HG02981 (cell line): Measurements from ENCODE around the gene RNASE9.
"Not testable (repeated sequence)": the region's sequence is repeated elsewhere in the genome, so short reads cannot be mapped to it uniquely, and the experiment has no call there.

Experiments used
- ATAC-seq: cut with Tn5 transposase; IDR thresholded peaks from one replicate; pipeline ENCODE4 v1.9.1; 2021; ENCODE audit warnings: mild to moderate bottlenecking, moderate library complexity; ENCODE audit not compliant: unreplicated experiment

Gene RNASE9

GRCh38 chr14:20560961-20561360 is at the start of gene RNASE9:
Gene RNASE9, minus strand, starts transcription at chr14:20561047.
- ATAC-seq: no peak

- ATAC-seq: no peak
Observed at GRCh38 chr14:20610002-20610765, 49.3 kb upstream of the RNASE9 start.

DNA sequence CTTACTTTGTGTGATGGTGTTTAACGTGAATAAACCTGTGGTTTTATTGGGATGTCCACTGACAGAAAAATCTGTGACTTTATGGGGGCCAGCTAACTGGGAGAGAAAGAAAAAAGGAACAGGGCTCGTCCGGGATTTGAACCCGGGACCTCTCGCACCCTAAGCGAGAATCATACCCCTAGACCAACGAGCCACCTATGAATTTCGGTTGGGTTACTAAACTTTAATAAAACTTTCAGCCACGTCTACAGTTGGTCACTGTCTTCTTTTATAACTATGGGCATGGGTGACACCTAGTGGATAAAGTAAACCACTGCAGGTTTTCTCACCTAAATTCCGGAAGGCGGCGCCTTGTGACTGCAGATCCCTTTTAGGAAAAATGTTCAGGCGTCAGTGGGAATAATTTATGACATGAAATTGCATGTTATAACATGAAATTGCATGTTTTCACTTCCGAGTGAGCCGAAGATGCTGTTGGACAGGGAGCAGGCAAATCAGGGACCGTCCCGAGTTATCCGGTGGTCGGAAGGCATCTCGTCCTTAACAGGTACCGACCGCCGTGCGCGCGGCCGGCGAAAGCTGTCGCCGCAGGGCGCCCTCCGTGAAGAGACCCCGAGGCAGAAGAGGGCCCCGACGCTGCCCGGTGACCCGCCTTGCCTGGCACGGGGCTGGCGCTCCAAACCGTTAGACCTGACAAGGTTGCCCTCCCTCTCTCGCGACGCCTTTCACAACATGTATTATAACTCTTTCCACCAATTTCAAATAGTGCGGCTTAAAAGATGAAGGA is 48.6 kb upstream of the RNASE9 start:
- no peak for ATAC-seq

GRCh38 chr14:20608383-20609110 is 47.7 kb upstream of the RNASE9 start:
- no peak for ATAC-seq

GRCh38 chr14:20607617-20608016 is 46.8 kb upstream of the RNASE9 start:
- ATAC-seq: no peak

- ATAC-seq: no peak
Observed at GRCh38 chr14:20606902-20607242, 46.0 kb upstream of the RNASE9 start.

- no peak for ATAC-seq
Observed at GRCh38 chr14:20606190-20606901, 45.5 kb upstream of the RNASE9 start.

DNA sequence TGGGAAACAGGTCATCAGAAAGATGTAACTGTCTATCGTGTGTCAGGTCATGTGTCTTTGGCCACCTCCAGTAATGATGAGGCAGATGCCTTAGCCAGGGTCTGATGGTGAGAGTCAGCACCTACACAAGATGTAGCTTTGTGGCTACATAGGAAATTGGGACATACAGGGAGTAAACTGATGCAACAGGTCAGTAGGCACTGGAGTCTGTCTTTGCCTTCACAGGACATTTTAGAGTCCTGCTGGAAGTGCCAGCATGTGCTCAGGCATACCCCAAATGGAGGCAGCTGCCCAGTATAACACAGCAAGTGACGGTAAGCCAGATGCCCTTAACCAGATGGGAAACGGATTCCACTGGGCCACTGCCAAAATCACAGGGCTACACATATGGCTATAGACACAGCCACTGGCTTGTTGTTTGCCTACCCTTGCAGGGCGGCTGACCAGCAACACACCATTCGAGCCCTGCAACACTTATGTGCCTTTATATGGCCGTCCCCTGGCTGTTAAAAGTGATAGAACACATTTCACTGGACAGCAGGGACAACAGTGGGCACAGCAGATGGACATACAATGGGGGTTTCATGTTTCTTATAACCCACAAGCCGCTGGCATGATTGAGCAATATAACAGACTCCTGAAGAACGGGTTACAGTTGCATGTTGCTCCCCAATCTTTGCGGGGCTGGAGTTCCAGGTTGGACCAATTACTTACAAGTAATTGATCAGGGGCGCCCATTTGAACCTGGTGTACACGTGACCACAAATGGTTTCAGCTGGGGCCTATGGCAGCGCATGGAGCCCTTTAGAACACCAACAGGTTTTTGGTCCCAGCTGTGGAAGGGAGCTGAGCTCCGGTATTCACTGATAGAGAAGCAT is 43.2 kb upstream of the RNASE9 start:
- ATAC-seq: no peak

GRCh38 chr14:20602583-20602982 is 41.7 kb upstream of the RNASE9 start:
- ATAC-seq: no peak

GRCh38 chr14:20601522-20601921 is 40.7 kb upstream of the RNASE9 start:
- no peak for ATAC-seq

DNA sequence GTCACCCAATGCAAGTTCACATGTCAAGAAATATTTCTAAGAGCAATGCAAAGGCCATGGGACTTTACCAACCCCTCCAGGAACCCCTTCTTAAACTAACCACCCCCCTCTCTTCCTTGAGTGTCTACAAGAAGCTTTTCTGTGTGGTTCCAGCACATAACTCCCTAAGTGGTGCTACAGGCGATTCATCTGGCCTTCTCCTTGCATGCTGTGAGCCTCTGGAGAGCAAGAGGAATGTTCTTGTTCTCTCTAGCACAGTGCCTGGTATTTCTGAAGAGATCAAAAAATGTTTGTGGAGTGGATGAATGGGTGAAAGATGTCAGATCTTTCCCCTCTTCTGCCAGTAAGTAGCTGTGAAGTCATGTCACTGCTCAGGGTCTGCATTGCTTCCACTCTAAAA is 36.3 kb upstream of the RNASE9 start:
- ATAC-seq: no peak

GRCh38 chr14:20595726-20596125 is 34.9 kb upstream of the RNASE9 start:
- ATAC-seq: not testable (repeated sequence)

GRCh38 chr14:20592574-20592973 is 31.7 kb upstream of the RNASE9 start:
- no peak for ATAC-seq

GRCh38 chr14:20591235-20591634 is 30.4 kb upstream of the RNASE9 start, which contains the start of gene RNASE12:
Gene RNASE12, minus strand, starts transcription at chr14:20591376. Its CDS starts 653 bp downstream, at chr14:20590723.
- ATAC-seq: no peak

GRCh38 chr14:20587489-20588154 is 26.8 kb upstream of the RNASE9 start, which contains the start of gene RNASE11:
Gene RNASE11, minus strand, starts transcription at chr14:20588001.
- ATAC-seq: no peak

DNA sequence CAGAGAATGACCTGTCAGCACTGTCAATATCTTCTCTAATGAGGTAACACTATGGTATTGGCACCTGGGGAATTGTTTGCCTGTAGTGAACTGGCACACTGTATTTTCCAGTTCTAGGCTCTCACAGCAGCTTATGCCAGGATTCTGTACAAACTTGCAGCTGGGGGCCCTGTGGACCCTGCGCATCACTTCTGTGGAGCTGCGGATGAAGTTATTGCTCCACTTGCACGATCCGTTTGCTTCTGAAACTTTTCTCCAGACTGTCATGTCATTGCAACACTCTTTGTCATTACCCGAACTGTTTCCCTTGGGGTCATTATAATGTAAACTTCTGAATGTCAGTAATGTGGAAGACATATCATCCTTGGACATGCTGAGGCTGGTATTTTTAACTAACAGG is 23.1 kb upstream of the RNASE9 start:
- ATAC-seq: no peak

DNA sequence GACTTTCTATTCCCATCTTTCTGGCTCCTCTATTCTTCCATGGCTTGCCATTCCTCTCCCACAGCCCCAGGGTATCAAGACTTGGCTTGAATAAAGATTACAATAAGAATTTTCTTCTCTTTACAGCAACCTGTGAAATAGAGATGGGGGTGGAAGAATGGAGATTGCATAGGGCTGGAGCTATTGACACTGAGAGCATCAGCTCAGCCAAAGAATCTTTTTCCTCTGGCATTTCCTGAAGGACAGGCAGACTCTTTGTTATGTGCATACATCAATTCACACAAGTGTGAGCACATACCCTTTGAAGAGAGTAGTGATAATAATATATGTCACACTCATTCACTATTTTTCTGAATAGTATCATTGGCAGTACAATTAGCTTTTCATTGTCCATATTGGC is 22.3 kb upstream of the RNASE9 start:
- ATAC-seq: no peak

DNA sequence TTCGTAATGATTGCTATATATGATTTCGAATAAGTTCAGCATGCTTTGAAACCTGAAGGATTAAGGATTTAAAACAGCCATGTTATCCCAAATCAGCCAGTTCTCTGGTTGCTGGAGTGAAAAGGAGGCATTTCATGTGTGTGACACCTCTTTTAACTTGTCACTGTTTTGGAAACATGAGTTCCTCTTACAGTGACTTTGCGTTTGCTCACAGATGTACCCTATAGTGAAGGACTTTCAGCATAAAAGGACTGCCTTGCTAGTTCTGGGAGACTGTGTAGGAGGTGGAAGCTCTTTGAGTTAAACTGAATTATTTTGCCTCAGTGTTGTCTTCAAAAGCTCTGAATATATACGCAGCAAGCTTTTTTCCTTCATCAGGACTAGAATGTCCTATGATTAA is 19.4 kb upstream of the RNASE9 start:
- ATAC-seq: no peak

DNA sequence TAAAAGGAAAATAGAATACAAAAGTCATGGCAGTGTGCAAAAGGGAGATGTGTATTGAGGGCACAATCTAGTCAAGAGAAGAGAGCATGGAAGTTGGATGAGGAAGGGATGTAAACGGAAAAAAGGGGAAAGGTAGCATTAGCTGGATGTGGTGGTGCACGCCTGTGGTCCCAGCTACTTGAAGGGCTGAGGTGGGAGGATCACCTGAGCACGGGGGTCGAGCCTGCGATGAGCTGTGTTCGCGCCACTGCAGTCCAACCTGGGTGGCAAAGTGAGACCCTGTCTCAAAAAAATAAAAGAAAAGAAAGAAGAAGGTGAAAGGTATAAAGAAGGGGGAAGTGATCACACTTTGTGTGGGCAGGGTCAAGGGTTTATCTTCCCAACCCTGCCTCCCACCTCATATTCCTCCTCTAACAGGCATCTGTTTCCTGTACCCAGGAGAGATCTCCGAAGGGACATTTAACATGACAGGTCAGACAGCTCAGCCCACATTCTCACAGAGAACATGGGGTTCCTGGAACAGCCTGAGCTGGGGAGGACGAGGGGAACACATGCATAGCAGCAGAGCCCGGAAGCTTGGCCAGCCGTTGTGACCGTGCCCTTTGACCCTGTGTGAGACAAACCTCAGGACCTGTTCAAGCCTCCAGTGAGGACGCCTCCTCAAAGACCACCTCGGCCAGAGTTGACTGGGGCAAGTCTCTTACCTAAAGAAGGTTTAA is 18.1 kb upstream of the RNASE9 start:
- no peak for ATAC-seq
